PC-9 (cell line): ENCODE results near the gene BLOC1S2. TPM values are rescaled to one million over a fixed set of nuclear protein-coding genes. Genes with fewer than 3 reads are reported as not detected.
"Not testable (repeated sequence)": the region's sequence is repeated elsewhere in the genome, so short reads cannot be mapped to it uniquely, and the experiment has no call there.

Source experiments
- BruUV-seq: library from RNA; stranded (reverse); fragments of 400-500 nt; replicated peaks from 2 replicates; lab custom pipeline; 2021; lab: Mats Ljungman, UMichigan
- CTCF ChIA-PET: fragments of 300-600 bp; sonication (Branson Sonifier 250); formaldehyde crosslinking; loops from one replicate; lab custom pipeline; 2022; ENCODE audit warnings: antibody characterized with exemption; lab: Charles Lee
- POLR2A ChIA-PET: fragments of 300-600 bp; sonication (Branson Sonifier 250); formaldehyde crosslinking; loops from one replicate; lab custom pipeline; 2022; ENCODE audit warnings: antibody characterized with exemption; ENCODE audit not compliant: unreplicated experiment; lab: Charles Lee
- DNase-seq, 2 experiments: peaks; one replicate each; pipeline versions ENCODE4 v3.0.0 to v3.0.0-alpha.2; 2015 to 2022; ENCODE audit warnings: mixed read lengths in 1 of 2
- H2AFZ ChIP-seq: fragments of 200-600 bp; sonication (generic); 2 replicates; pipeline ENCODE4 v1.8.1; 2017; ENCODE audit warnings: antibody characterized with exemption
- H3F3A ChIP-seq: fragments of 200-600 bp; sonication (generic); 2 replicates; pipeline ENCODE4 v1.8.1; 2017; ENCODE audit warnings: antibody characterized with exemption, mild to moderate bottlenecking, low read depth; ENCODE audit not compliant: insufficient read depth
- H3K27ac ChIP-seq: fragments of 200-600 bp; sonication (generic); 2 replicates; pipeline ENCODE4 v1.6.1; 2016; ENCODE audit warnings: mixed run types
- H3K27me3 ChIP-seq: fragments of 200-600 bp; sonication (generic); 2 replicates; pipeline ENCODE4 v1.6.1; 2016; ENCODE audit warnings: low read depth, mixed run types; ENCODE audit not compliant: insufficient read depth
- H3K36me3 ChIP-seq: fragments of 200-600 bp; sonication (generic); 2 replicates; pipeline ENCODE4 v1.6.1; 2016; ENCODE audit warnings: low read depth, mixed run types
- H3K4me1 ChIP-seq: fragments of 200-600 bp; sonication (generic); replicated peaks from 2 replicates; pipeline ENCODE4 v1.6.1; 2016; ENCODE audit warnings: mixed run types; ENCODE audit not compliant: insufficient read depth
- H3K4me2 ChIP-seq: fragments of 200-600 bp; sonication (generic); 2 replicates; pipeline ENCODE4 v1.6.1; 2017; ENCODE audit warnings: mixed run types
- H3K4me3 ChIP-seq: fragments of 200-600 bp; sonication (generic); 2 replicates; pipeline ENCODE4 v1.6.1; 2016; ENCODE audit warnings: mixed run types
- H3K79me2 ChIP-seq: fragments of 200-600 bp; sonication (generic); 2 replicates; pipeline ENCODE4 v1.6.1; 2017; ENCODE audit warnings: low read depth, mixed run types
- H3K9me2 ChIP-seq: fragments of 200-600 bp; sonication (generic); 2 replicates; pipeline ENCODE4 v1.8.1; 2017; ENCODE audit warnings: mild to moderate bottlenecking; ENCODE audit not compliant: insufficient read depth
- H3K9me3 ChIP-seq: fragments of 200-600 bp; sonication (generic); 2 replicates; pipeline ENCODE4 v1.8.1; 2016; ENCODE audit warnings: low read depth; ENCODE audit not compliant: insufficient read depth
- H4K20me1 ChIP-seq: fragments of 200-600 bp; sonication (generic); 2 replicates; pipeline ENCODE4 v1.8.1; 2017; ENCODE audit not compliant: insufficient read depth
- EZH2 ChIP-seq: fragments of 200-600 bp; sonication (generic); IDR thresholded peaks from 2 replicates; pipeline ENCODE4 v1.8.0; 2017; ENCODE audit warnings: antibody characterized with exemption, low read depth
- intact Hi-C: fragments of 100-400 bp; cut with micrococcal nuclease; formaldehyde crosslinking; loops from one replicate; pipeline ENCODE4 v1.10.0; 2022; ENCODE audit not compliant: unreplicated experiment
- total RNA-seq: library from RNA; stranded (reverse); gene quantifications from 2 replicates; pipeline ENCODE4 v1.2.3, GENCODE V29; 2021
- TF ChIP-seq, protein P1 (sequence below): fragments of 200-600 bp; sonication (generic); conservative IDR thresholded peaks from 2 replicates; pipeline ENCODE4 v1.6.1; 2017; ENCODE audit warnings: mixed run types, antibody characterized with exemption, mild to moderate bottlenecking, moderate library complexity

Gene BLOC1S2
- total RNA-seq, 1 experiment from 2014 or later: 17.9 TPM

- ChIA-PET CTCF (no interaction called here), POLR2A (no interaction called here)
- H3K27me3 ChIP-seq: peaks cover 3% of the 10 kb centered on the region; the same call in 1 of the 2 replicates
- no peak for TF ChIP-seq EZH2
- TF ChIP-seq, protein P1, sequence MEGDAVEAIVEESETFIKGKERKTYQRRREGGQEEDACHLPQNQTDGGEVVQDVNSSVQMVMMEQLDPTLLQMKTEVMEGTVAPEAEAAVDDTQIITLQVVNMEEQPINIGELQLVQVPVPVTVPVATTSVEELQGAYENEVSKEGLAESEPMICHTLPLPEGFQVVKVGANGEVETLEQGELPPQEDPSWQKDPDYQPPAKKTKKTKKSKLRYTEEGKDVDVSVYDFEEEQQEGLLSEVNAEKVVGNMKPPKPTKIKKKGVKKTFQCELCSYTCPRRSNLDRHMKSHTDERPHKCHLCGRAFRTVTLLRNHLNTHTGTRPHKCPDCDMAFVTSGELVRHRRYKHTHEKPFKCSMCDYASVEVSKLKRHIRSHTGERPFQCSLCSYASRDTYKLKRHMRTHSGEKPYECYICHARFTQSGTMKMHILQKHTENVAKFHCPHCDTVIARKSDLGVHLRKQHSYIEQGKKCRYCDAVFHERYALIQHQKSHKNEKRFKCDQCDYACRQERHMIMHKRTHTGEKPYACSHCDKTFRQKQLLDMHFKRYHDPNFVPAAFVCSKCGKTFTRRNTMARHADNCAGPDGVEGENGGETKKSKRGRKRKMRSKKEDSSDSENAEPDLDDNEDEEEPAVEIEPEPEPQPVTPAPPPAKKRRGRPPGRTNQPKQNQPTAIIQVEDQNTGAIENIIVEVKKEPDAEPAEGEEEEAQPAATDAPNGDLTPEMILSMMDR: no peak
- H4K20me1 ChIP-seq: no peaks in the 10 kb centered on the region
- no peak overlapping the region for H3K27ac ChIP-seq
- BruUV-seq: no TSS peak
- H2AFZ ChIP-seq: no peak overlapping the region
- H3F3A ChIP-seq: no peaks in the 10 kb centered on the region
- no peak overlapping the region for H3K4me2 ChIP-seq
- no peaks in the 10 kb centered on the region for H3K36me3 ChIP-seq
- intact Hi-C loops: no loop called here
- H3K4me3 ChIP-seq: no peak overlapping the region
- H3K4me1 ChIP-seq: no peaks in the 10 kb centered on the region; the same call in 1 of the 2 replicates
- H3K79me2 ChIP-seq: no peaks in the 10 kb centered on the region
- no peaks in the 10 kb centered on the region; the same call in 1 of the 2 replicates for H3K9me3 ChIP-seq
- H3K9me2 ChIP-seq: no peaks in the 10 kb centered on the region
- no peak for DNase-seq
Observed at GRCh38 chr10:100297242-100297641, 10.8 kb upstream of the BLOC1S2 start.

DNA sequence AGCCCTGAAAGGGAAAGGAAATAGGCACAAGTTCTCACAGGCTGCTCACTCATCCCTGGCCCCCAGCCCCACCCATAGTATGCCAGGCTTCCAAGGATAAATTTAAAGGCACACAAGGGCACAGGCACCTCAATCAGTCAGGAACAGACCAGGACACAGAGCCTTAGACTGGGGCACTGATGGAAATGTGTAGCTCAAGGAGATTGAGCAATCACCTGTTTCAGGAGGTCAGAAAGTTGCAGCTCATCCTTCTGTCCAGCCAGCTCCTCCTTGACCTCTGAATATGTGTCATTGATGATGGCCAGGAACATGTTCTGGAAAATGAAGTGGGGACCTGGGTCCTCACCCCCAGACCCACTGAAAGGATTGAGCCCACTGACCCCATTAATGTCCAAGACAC is 6.6 kb upstream of the BLOC1S2 start:
- ChIA-PET CTCF (no interaction called here), POLR2A (no interaction called here)
- Histone ChIP-seq H3K9me3 (no peaks in the 10 kb centered on the region), H3K79me2 (no peaks in the 10 kb centered on the region), H3K36me3 (no peaks in the 10 kb centered on the region), H3K27me3 (peaks cover 3% of the 10 kb centered on the region; the same call in 1 of the 2 replicates), H3K9me2 (no peaks in the 10 kb centered on the region), H2AFZ (no peak overlapping the region), H3K4me2 (no peak overlapping the region), H3K4me1 (no peaks in the 10 kb centered on the region), H3K4me3 (no peak overlapping the region), H3K27ac (no peak overlapping the region), H3F3A (no peaks in the 10 kb centered on the region), H4K20me1 (no peaks in the 10 kb centered on the region)
- TF ChIP-seq, protein P1: no peak
- TF ChIP-seq EZH2: no peak
- DNase-seq: no peak
- intact Hi-C loops: no loop called here
- BruUV-seq: no TSS peak

- H3K36me3 ChIP-seq, H3K4me3 ChIP-seq, H3K79me2 ChIP-seq, H4K20me1 ChIP-seq, H3K27me3 ChIP-seq, POLR2A ChIA-PET, H3F3A ChIP-seq, intact Hi-C loops, H2AFZ ChIP-seq, H3K9me3 ChIP-seq, BruUV-seq, H3K9me2 ChIP-seq, H3K4me1 ChIP-seq, H3K4me2 ChIP-seq, DNase-seq, H3K27ac ChIP-seq: not testable (repeated sequence)
- CTCF ChIA-PET: interaction anchor here (0.6 kb wide), 1 partner anchor 42 kb away, joined by 3 read pairs; no protein-coding TSS in a partner anchor
Observed at GRCh38 chr10:100292300-100292699, 5.8 kb upstream of the BLOC1S2 start.

DNA sequence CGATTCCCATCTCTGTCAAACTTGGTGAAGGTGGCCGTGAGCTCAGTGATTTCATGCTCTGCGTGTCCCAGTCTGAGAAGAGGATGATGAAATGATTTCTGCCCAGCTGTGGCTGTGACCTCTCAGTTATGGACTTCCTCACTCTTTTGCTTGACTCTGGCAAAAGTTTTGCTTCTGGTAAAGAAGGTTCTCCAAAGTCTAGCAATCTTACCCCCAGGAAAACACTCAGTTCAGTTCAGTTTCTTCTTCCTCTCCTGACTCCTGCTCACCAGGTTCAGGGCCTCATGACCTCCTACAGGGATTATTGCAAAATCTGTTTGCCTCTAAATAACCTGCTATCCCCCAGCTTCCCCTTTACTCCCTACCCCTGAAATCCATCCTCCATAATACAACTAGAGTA is 4.9 kb upstream of the BLOC1S2 start:
- Histone ChIP-seq H4K20me1 (no peaks in the 10 kb centered on the region), H3K4me2 (no peak overlapping the region), H3K79me2 (no peaks in the 10 kb centered on the region), H3K9me3 (no peaks in the 10 kb centered on the region), H3K27me3 (peaks cover 3% of the 10 kb centered on the region; the same call in 1 of the 2 replicates), H3F3A (peaks cover 7% of the 10 kb centered on the region; the same call in 1 of the 2 replicates), H3K27ac (no peak overlapping the region), H2AFZ (no peak overlapping the region), H3K9me2 (no peaks in the 10 kb centered on the region), H3K4me3 (no peak overlapping the region), H3K4me1 (no peaks in the 10 kb centered on the region; the same call in 1 of the 2 replicates), H3K36me3 (no peaks in the 10 kb centered on the region)
- BruUV-seq: no TSS peak
- CTCF ChIA-PET: interaction anchor here (0.6 kb wide), 1 partner anchor 245 kb away, joined by 5 read pairs; the partner anchor contains the start of gene HIF1AN
- POLR2A ChIA-PET: no interaction called here
- no peak for DNase-seq
- TF ChIP-seq, protein P1: no peak
- intact Hi-C loops: no loop called here
